ENCODE results near the gene STK17A. TPM values are rescaled to one million over a fixed set of nuclear protein-coding genes. Genes with fewer than 3 reads are reported as not detected.

Gene STK17A
- polyA plus RNA-seq, 3 donors: 2.8 to 14.1 (median 9.5) TPM

DNA sequence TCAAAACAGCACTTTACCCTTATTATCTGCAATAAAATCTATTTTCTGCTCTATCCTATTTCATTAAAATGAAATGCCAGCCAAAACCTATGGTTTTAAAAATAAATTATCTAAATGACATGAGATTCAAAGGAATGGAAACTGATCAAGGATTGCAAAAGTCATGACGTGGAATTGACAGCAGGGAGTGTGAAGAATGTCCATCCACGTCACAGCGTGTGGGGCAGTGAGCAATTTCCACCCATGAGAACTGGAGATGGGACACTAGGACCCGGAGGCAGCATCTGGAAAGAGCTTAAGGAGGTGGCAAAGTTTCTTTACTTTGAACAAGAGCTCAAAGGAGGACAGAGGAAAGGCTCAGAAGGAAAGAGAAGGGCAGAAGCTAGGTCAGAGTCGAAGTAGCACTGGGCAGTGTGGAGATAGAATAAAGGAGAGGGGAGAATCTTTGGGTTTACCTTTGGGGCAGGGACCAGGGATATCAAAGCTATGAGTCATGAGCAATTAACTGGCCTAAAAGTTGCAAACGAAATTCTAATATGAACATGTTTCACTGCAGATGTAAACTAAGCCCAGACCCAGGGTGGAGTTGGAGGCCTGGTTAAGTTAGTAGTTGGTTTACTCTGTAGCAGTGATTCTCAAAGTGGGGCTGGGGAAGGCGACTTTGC, 24.9 kb upstream of the STK17A start:
- Histone ChIP-seq H3K9ac (ENCODE audit: insufficient read depth, low read length, poor library complexity, severe bottlenecking) (no peak overlapping the region), H4K20me1 (ENCODE audit: insufficient read depth, low read length) (no peaks in the 10 kb centered on the region), H3K4me3 (replicated peaks in 1 of 3; ENCODE audit: low read depth in 2 of 3, low read length in 3 of 3) (no peak overlapping the region), H3K9me3 (replicated peaks in 1 of 2; ENCODE audit: control insufficient read depth in 1 of 2, insufficient read depth in 1 of 2, low read length in 2 of 2) (no peaks in the 10 kb centered on the region), H3K4me2 (replicated peaks; ENCODE audit: extremely low read depth, low read length, poor library complexity, severe bottlenecking) (no peak overlapping the region), H3K27ac (ENCODE audit: low read depth in 1 of 2, low read length in 2 of 2) (no peak overlapping the region), H3K79me2 (ENCODE audit: insufficient read depth, low read length) (no peaks in the 10 kb centered on the region), H3K36me3 (replicated peaks in 1 of 2; ENCODE audit: control insufficient read depth in 1 of 2, insufficient read depth in 2 of 2, low read length in 2 of 2) (no peaks in the 10 kb centered on the region), H3K4me1 (ENCODE audit: control insufficient read depth in 1 of 2, insufficient read depth in 2 of 2, low read length in 2 of 2) (no peaks in the 10 kb centered on the region), H3K27me3 (ENCODE audit: control insufficient read depth in 2 of 2, insufficient read depth in 2 of 2, low read length in 2 of 2) (peaks cover 5 to 11% of the 10 kb centered on the region in 2 donors), H2AFZ (ENCODE audit: insufficient read depth, low read depth, low read length, poor library complexity, severe bottlenecking) (no peak overlapping the region)
- H3K4me3 Mint-ChIP-seq: no peak overlapping the region
- no peaks in the 10 kb centered on the region for H3K36me3 Mint-ChIP-seq
- WGBS (ENCODE audit: insufficient coverage): 100% methylated on average over 7 of the region's 7 CpGs
- peaks cover 5% of the 10 kb centered on the region for H3K4me1 Mint-ChIP-seq
- H3K27ac Mint-ChIP-seq: no peak overlapping the region
- no peaks in the 10 kb centered on the region for H3K9me3 Mint-ChIP-seq
- intact Hi-C loops (cut with micrococcal nuclease): no loop called here
- peaks cover 4 to 20% (median 17%) of the 10 kb centered on the region in 3 donors for H3K27me3 Mint-ChIP-seq (ENCODE audit: low read depth in 3 of 3)
- DNase-seq: no peak
- TF ChIP-seq, protein P1, sequence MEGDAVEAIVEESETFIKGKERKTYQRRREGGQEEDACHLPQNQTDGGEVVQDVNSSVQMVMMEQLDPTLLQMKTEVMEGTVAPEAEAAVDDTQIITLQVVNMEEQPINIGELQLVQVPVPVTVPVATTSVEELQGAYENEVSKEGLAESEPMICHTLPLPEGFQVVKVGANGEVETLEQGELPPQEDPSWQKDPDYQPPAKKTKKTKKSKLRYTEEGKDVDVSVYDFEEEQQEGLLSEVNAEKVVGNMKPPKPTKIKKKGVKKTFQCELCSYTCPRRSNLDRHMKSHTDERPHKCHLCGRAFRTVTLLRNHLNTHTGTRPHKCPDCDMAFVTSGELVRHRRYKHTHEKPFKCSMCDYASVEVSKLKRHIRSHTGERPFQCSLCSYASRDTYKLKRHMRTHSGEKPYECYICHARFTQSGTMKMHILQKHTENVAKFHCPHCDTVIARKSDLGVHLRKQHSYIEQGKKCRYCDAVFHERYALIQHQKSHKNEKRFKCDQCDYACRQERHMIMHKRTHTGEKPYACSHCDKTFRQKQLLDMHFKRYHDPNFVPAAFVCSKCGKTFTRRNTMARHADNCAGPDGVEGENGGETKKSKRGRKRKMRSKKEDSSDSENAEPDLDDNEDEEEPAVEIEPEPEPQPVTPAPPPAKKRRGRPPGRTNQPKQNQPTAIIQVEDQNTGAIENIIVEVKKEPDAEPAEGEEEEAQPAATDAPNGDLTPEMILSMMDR (IDR thresholded peaks at IDR 0.05): no peak

DNA sequence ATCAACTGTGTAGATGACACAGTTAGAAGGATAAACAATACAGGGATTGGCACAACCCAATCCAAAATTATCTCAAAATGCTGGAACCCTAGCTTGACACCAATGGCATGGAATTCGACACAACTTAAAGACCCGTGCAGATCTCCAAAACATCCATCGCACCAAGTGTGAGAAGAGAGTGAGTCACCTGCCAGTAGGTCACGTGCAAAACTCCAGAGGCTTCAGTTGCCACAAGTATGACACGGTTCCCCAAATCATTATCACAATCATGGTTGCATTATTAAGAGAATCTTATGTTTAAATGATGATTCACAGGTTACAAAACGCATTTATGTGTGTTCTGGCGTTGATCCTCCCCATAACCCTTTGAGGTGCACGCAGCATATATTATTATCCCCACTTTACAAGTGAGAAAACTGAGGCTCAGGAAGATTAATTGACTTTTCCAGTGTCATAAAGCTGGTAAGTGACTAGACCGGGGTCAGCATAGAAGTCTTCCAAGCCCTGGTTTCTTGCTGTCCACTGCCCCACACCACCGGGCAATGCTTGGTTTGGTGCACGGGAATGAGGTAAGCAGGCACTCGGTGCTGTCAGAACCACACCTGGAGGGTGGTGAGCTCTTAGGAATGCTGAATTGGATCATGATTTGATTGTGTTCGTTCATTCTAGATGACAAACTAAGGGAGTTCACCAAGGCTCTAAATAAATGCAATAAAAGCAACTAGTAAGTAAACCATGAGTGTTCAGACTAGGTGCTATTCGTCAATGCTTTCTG, 23.6 kb upstream of the STK17A start:
- peak in 1 of 3 donors; percentile 13 for DNase-seq
- intact Hi-C loops (cut with micrococcal nuclease): no loop called here
- no peaks in the 10 kb centered on the region for H3K36me3 ChIP-seq (replicated peaks in 1 of 2; ENCODE audit: control insufficient read depth in 1 of 2, insufficient read depth in 2 of 2, low read length in 2 of 2)
- H3K4me1 ChIP-seq (ENCODE audit: control insufficient read depth in 1 of 2, insufficient read depth in 2 of 2, low read length in 2 of 2): no peaks in the 10 kb centered on the region
- H3K4me2 ChIP-seq (replicated peaks; ENCODE audit: extremely low read depth, low read length, poor library complexity, severe bottlenecking): no peak overlapping the region
- TF ChIP-seq, protein P1 (IDR thresholded peaks at IDR 0.05): no peak
- H3K9ac ChIP-seq (ENCODE audit: insufficient read depth, low read length, poor library complexity, severe bottlenecking): no peak overlapping the region
- no peak overlapping the region for H2AFZ ChIP-seq (ENCODE audit: insufficient read depth, low read depth, low read length, poor library complexity, severe bottlenecking)
- H3K79me2 ChIP-seq (ENCODE audit: insufficient read depth, low read length): no peaks in the 10 kb centered on the region
- WGBS (ENCODE audit: insufficient coverage): 96% methylated on average over 7 of the region's 14 CpGs
- no peaks in the 10 kb centered on the region for H3K9me3 ChIP-seq (replicated peaks in 1 of 2; ENCODE audit: control insufficient read depth in 1 of 2, insufficient read depth in 1 of 2, low read length in 2 of 2)
- H3K27ac ChIP-seq (ENCODE audit: low read depth in 1 of 2, low read length in 2 of 2): no peak overlapping the region
- H3K27ac Mint-ChIP-seq: no peak overlapping the region
- H3K9me3 Mint-ChIP-seq: no peaks in the 10 kb centered on the region
- peaks cover 7 to 11% of the 10 kb centered on the region in 2 donors for H3K27me3 ChIP-seq (ENCODE audit: control insufficient read depth in 2 of 2, insufficient read depth in 2 of 2, low read length in 2 of 2)
- H3K4me3 ChIP-seq (replicated peaks in 1 of 3; ENCODE audit: low read depth in 2 of 3, low read length in 3 of 3): no peak overlapping the region
- H3K27me3 Mint-ChIP-seq (ENCODE audit: low read depth in 3 of 3): peaks cover 4 to 23% (median 19%) of the 10 kb centered on the region in 3 donors
- H3K36me3 Mint-ChIP-seq: no peaks in the 10 kb centered on the region
- H3K4me1 Mint-ChIP-seq: peaks cover 2% of the 10 kb centered on the region
- no peaks in the 10 kb centered on the region for H4K20me1 ChIP-seq (ENCODE audit: insufficient read depth, low read length)
- no peak overlapping the region for H3K4me3 Mint-ChIP-seq

Measured in CD14-positive monocyte (primary cell).